WTC11 (cell line): ENCODE results near the gene TBX4. TPM values are rescaled to one million over a fixed set of nuclear protein-coding genes. Genes with fewer than 3 reads are reported as not detected.
A peak's percentile ranks its signal among the peaks of the same experiment; 100 is the strongest.

Source experiments
- ATAC-seq: fragments of 200-7000 bp; cut with Tn5 transposase; 2 replicates; pipeline ENCODE4 v1.10.0; 2021; ENCODE audit warnings: mild to moderate bottlenecking, moderate library complexity
- CTCF ChIA-PET: fragments of 300-600 bp; sonication (Branson Sonifier 250); formaldehyde crosslinking; loops from one replicate; lab custom pipeline; 2021; ENCODE audit warnings: antibody characterized with exemption; lab: Charles Lee
- POLR2A ChIA-PET: fragments of 350-600 bp; sonication (Branson Sonifier 250); formaldehyde crosslinking; loops from one replicate; lab custom pipeline; 2021; ENCODE audit warnings: antibody characterized with exemption; lab: Charles Lee
- DNase-seq: peaks from one replicate; pipeline ENCODE4 v3.0.0; 2021; ENCODE audit warnings: low spot score
- H3K27ac Mint-ChIP-seq: 2 replicates; pipeline ENCODE4 v1.8.0; 2021; ENCODE audit warnings: mixed read lengths
- H3K27me3 Mint-ChIP-seq: 2 replicates; pipeline ENCODE4 v1.8.0; 2021; ENCODE audit warnings: low read depth, mild to moderate bottlenecking, moderate library complexity, mixed read lengths
- H3K36me3 Mint-ChIP-seq: 2 replicates; pipeline ENCODE4 v1.8.0; 2021; ENCODE audit warnings: mixed read lengths
- H3K4me1 Mint-ChIP-seq: 2 replicates; pipeline ENCODE4 v1.8.0; 2022; ENCODE audit warnings: mixed read lengths
- H3K4me3 Mint-ChIP-seq: 2 replicates; pipeline ENCODE4 v1.8.0; 2021; ENCODE audit warnings: mild to moderate bottlenecking, moderate library complexity, mixed read lengths
- H3K9me3 Mint-ChIP-seq: 2 replicates; pipeline ENCODE4 v1.8.0; 2021; ENCODE audit warnings: mixed read lengths
- ATF3 ChIP-seq: sonication (generic); formaldehyde crosslinking; conservative IDR thresholded peaks from 2 replicates; pipeline ENCODE4 v1.8.1; 2022; ENCODE audit warnings: mild to moderate bottlenecking, missing genetic modification reagents
- MXD4 ChIP-seq: fragments of 250-450 bp; sonication (Bioruptor Pico); IDR thresholded peaks from 2 replicates; pipeline ENCODE4 v1.8.0; 2021; ENCODE audit warnings: mild to moderate bottlenecking, moderate library complexity, borderline replicate concordance
- MYBL2 ChIP-seq: sonication (generic); formaldehyde crosslinking; IDR thresholded peaks from 2 replicates; pipeline ENCODE4 v1.8.1; 2023; ENCODE audit warnings: mild to moderate bottlenecking, moderate library complexity, missing genetic modification reagents
- NFATC4 ChIP-seq: fragments of 250-450 bp; sonication (Bioruptor Pico); IDR thresholded peaks from 2 replicates; pipeline ENCODE4 v1.9.0; 2021; ENCODE audit warnings: mild to moderate bottlenecking
- NFYB ChIP-seq: sonication (generic); formaldehyde crosslinking; conservative IDR thresholded peaks from 2 replicates; pipeline ENCODE4 v1.8.0; 2022; ENCODE audit warnings: low read depth, missing genetic modification reagents
- TEAD4 ChIP-seq: sonication (generic); formaldehyde crosslinking; IDR thresholded peaks from 2 replicates; pipeline ENCODE4 v1.8.0; 2022; ENCODE audit warnings: mild to moderate bottlenecking, missing genetic modification reagents
- total RNA-seq: library from RNA; stranded (reverse); gene quantifications from 3 replicates; pipeline ENCODE4 v1.2.3, GENCODE V29; 2021
- TF ChIP-seq, protein P1 (sequence below): sonication (generic); formaldehyde crosslinking; conservative IDR thresholded peaks from 2 replicates; pipeline ENCODE4 v1.8.1; 2023; ENCODE audit warnings: mild to moderate bottlenecking, low read depth, missing genetic modification reagents, moderate library complexity
- TF ChIP-seq, protein P2 (sequence below): sonication (generic); formaldehyde crosslinking; IDR thresholded peaks from 2 replicates; pipeline ENCODE4 v1.8.0; 2023; ENCODE audit warnings: missing genetic modification reagents, mild to moderate bottlenecking, borderline replicate concordance
- TF ChIP-seq, protein P3 (sequence below): sonication (generic); formaldehyde crosslinking; IDR thresholded peaks from 2 replicates; pipeline ENCODE4 v1.8.1; 2023; ENCODE audit warnings: mild to moderate bottlenecking, moderate library complexity, missing genetic modification reagents

The TBX4 gene
- total RNA-seq, 1 experiment from 2014 or later, result not detected

DNA sequence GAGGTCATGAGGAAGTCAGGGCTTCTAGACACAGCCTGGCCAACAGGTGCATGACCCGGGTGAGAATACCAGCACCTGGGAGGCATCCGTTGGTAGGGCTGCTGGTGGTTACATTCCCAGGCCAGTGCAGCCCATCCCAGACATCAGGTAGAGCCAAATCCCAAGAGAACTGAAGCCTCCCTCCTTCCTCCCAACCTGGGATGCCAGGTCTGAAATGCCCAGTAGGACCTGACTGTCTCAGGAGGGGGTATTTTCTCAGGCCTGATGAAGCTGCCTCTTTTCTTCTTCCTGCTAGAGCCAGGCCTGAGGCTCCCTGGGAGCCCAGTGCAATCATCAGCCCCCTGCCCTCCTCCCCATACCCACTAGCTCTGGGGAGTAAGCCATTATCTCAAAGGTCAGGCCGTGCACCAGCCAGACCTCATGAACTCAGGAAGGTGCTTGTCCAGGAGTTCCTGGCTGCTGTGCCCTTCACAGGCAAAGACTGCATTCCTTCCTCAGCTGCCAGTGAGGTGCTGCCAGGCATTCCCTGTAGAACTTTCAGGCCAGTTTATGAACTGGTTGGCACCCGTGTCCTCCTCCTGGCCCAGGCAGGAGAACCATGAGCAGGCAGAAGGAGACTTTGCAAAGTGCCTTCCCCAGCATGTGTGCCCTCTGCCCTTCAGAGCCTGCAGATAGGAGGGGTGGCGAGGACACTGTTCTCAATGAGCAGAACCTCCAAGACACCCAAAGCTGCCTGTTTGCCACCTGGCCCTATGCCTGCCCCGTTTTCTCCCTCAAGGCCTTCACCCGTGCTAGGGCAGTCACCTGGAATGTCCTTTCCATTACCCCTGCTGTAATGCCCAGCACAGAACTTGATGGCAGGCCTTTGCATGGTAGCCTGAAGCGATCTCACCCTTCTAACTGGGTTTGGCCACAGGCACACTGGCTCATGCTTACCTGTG, 45.0 kb upstream of the TBX4 start (continued):
- TF ChIP-seq, protein P1, sequence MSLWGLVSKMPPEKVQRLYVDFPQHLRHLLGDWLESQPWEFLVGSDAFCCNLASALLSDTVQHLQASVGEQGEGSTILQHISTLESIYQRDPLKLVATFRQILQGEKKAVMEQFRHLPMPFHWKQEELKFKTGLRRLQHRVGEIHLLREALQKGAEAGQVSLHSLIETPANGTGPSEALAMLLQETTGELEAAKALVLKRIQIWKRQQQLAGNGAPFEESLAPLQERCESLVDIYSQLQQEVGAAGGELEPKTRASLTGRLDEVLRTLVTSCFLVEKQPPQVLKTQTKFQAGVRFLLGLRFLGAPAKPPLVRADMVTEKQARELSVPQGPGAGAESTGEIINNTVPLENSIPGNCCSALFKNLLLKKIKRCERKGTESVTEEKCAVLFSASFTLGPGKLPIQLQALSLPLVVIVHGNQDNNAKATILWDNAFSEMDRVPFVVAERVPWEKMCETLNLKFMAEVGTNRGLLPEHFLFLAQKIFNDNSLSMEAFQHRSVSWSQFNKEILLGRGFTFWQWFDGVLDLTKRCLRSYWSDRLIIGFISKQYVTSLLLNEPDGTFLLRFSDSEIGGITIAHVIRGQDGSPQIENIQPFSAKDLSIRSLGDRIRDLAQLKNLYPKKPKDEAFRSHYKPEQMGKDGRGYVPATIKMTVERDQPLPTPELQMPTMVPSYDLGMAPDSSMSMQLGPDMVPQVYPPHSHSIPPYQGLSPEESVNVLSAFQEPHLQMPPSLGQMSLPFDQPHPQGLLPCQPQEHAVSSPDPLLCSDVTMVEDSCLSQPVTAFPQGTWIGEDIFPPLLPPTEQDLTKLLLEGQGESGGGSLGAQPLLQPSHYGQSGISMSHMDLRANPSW (CRISPR knock-in tag), result no peak
- TF ChIP-seq NFATC4 (CRISPR knock-in tag), result no peak
- no peak for TF ChIP-seq ATF3 (CRISPR knock-in tag)
- TF ChIP-seq, protein P2, sequence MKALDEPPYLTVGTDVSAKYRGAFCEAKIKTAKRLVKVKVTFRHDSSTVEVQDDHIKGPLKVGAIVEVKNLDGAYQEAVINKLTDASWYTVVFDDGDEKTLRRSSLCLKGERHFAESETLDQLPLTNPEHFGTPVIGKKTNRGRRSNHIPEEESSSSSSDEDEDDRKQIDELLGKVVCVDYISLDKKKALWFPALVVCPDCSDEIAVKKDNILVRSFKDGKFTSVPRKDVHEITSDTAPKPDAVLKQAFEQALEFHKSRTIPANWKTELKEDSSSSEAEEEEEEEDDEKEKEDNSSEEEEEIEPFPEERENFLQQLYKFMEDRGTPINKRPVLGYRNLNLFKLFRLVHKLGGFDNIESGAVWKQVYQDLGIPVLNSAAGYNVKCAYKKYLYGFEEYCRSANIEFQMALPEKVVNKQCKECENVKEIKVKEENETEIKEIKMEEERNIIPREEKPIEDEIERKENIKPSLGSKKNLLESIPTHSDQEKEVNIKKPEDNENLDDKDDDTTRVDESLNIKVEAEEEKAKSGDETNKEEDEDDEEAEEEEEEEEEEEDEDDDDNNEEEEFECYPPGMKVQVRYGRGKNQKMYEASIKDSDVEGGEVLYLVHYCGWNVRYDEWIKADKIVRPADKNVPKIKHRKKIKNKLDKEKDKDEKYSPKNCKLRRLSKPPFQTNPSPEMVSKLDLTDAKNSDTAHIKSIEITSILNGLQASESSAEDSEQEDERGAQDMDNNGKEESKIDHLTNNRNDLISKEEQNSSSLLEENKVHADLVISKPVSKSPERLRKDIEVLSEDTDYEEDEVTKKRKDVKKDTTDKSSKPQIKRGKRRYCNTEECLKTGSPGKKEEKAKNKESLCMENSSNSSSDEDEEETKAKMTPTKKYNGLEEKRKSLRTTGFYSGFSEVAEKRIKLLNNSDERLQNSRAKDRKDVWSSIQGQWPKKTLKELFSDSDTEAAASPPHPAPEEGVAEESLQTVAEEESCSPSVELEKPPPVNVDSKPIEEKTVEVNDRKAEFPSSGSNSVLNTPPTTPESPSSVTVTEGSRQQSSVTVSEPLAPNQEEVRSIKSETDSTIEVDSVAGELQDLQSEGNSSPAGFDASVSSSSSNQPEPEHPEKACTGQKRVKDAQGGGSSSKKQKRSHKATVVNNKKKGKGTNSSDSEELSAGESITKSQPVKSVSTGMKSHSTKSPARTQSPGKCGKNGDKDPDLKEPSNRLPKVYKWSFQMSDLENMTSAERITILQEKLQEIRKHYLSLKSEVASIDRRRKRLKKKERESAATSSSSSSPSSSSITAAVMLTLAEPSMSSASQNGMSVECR (CRISPR knock-in tag), result no peak
- TF ChIP-seq MYBL2 (CRISPR knock-in tag), result no peak
- TF ChIP-seq, protein P3, sequence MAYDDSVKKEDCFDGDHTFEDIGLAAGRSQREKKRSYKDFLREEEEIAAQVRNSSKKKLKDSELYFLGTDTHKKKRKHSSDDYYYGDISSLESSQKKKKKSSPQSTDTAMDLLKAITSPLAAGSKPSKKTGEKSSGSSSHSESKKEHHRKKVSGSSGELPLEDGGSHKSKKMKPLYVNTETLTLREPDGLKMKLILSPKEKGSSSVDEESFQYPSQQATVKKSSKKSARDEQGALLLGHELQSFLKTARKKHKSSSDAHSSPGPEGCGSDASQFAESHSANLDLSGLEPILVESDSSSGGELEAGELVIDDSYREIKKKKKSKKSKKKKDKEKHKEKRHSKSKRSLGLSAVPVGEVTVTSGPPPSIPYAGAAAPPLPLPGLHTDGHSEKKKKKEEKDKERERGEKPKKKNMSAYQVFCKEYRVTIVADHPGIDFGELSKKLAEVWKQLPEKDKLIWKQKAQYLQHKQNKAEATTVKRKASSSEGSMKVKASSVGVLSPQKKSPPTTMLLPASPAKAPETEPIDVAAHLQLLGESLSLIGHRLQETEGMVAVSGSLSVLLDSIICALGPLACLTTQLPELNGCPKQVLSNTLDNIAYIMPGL (CRISPR knock-in tag), result no peak
- TF ChIP-seq TEAD4 (CRISPR knock-in tag), result no peak
- TF ChIP-seq, all 79 proteins: peak for 0

DNA sequence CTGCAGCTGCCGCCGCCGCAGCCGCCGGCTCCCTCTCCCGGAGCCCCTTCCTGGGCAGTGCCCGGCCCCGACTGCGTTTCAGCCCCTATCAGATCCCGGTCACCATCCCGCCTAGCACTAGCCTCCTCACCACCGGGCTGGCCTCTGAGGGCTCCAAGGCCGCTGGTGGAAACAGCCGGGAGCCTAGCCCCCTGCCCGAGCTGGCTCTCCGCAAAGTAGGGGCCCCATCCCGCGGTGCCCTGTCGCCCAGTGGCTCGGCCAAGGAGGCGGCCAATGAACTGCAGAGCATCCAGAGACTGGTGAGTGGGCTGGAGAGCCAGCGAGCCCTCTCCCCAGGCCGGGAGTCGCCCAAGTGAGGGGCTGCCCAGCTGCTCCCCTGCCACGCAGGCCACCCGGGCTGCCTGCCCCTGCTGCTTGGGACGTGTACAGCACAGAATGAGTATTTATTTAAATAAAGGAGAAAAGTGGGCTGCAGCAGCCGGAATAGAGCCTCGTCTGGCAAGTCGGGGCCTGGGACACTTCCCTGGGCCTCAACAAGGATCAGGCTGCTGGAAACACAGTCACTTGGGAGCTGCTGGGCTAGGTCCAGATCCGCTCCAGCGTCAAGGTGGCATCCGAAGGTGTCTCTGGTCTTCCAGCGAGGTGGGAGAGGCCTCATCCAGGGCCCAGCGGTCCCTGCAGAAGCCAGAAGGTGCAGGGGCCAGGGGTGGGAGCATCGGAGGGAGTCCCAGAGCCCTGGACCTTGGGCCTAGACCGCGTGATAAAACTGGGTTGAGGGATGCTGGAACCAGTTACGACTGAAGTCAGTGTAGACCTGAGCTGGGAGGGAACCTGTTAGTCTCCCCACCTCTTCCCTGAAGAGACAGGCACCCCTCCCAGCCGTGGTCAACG, 43.8 kb upstream of the TBX4 start:
- H3K27ac Mint-ChIP-seq, result no peak overlapping the region
- peaks cover 90% of the 10 kb centered on the region for H3K27me3 Mint-ChIP-seq
- DNase-seq, result peak; percentile 16
- H3K4me1 Mint-ChIP-seq, result peaks cover 21% of the 10 kb centered on the region
- CTCF ChIA-PET, result interaction anchor here (1.2 to 5.9 kb wide), 8 partner anchors 8 to 436 kb away, joined by 3 to 46 read pairs (median 8); partner anchors contain the start of gene TBX2
- H3K9me3 Mint-ChIP-seq, result no peaks in the 10 kb centered on the region
- peak overlapping the region; percentile 59 for H3K4me3 Mint-ChIP-seq
- ATAC-seq, result no peak
- no peaks in the 10 kb centered on the region for H3K36me3 Mint-ChIP-seq
- POLR2A ChIA-PET, result interaction anchor here (0.7 to 1.0 kb wide), 2 partner anchors 10 to 253 kb away, joined by 3 to 4 read pairs; no protein-coding TSS in a partner anchor
- 0 out of 2 replicates have a peak, but pooled peaks have one; percentile 9 for TF ChIP-seq NFYB (CRISPR knock-in tag)
- no peak for TF ChIP-seq MXD4 (CRISPR knock-in tag)
